ENCODE measurements around the gene NFKB1.

Gene NFKB1

DNA sequence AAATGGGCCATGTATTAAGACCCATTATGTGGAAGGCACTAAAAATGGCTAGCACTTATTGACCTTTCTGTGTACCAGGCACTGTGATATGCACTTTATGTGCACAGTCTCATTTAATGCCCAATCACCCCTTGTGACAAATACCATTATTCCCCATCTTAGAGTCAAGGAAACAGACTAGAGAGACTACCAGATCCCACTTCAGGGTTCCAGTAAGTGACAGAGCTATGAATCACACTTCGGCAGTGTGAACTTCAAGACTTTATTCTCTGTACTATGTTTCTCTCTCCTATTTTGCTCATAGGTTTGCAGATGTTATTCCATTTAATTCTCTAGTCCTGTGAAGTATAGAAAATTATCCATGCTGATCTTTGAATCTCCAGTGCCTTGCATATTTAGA lies 107.0 kb downstream of the NFKB1 start:
- CTCF ChIA-PET, result no interaction called here
- TF ChIP-seq SP1 (IDR thresholded peaks at IDR 0.05) (no peak), BHLHE40 (IDR thresholded peaks at IDR 0.05; ENCODE audit: borderline replicate concordance) (no peak), LEF1 (IDR thresholded peaks at IDR 0.05; ENCODE audit: borderline replicate concordance) (no peak), CTBP1 (IDR thresholded peaks at IDR 0.05; ENCODE audit: borderline replicate concordance) (no peak), FOXM1 (IDR thresholded peaks at IDR 0.05; ENCODE audit: borderline replicate concordance) (no peak), L3MBTL2 (conservative IDR thresholded peaks at IDR 0.05) (no peak), HDGF (IDR thresholded peaks at IDR 0.05; ENCODE audit: borderline replicate concordance) (no peak), ELF4 (IDR thresholded peaks at IDR 0.05) (no peak), SUZ12 (IDR thresholded peaks at IDR 0.05) (no peak), ZNF384 (IDR thresholded peaks at IDR 0.05) (no peak), NFRKB (IDR thresholded peaks at IDR 0.05) (no peak), FOXA1 (IDR thresholded peaks at IDR 0.05) (no peak)
- TF ChIP-seq, protein P1, sequence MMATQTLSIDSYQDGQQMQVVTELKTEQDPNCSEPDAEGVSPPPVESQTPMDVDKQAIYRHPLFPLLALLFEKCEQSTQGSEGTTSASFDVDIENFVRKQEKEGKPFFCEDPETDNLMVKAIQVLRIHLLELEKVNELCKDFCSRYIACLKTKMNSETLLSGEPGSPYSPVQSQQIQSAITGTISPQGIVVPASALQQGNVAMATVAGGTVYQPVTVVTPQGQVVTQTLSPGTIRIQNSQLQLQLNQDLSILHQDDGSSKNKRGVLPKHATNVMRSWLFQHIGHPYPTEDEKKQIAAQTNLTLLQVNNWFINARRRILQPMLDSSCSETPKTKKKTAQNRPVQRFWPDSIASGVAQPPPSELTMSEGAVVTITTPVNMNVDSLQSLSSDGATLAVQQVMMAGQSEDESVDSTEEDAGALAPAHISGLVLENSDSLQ (IDR thresholded peaks at IDR 0.05), result no peak
- POLR2A ChIA-PET, result no interaction called here
- no peak for DNase-seq (ENCODE audit: extremely low spot score)

DNA sequence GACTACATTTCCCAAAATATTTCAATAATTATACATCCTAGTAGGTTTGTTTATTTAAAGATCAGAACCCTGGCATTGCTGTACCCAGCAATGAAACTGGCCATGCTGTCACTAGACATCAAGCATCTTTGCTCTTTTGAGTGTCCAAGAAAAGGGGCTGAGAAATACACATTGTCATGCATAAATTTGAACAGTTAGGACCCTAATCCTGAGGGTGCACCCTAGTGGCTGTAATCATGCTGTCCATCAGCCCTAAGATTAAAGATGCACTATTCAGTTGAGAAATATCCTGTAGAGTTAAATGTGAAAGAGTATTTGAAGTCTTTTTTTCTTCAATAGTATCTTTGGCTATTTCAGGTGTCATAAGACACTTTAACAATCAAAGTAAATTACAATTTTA lies 108.8 kb downstream of the NFKB1 start:
- CTCF ChIA-PET, result interaction anchor here (0.7 kb wide), 2 partner anchors 181 to 409 kb away, joined by 3 read pairs; no protein-coding TSS in a partner anchor
- no peak for DNase-seq (ENCODE audit: extremely low spot score)
- POLR2A ChIA-PET, result no interaction called here
- no peak for TF ChIP-seq ZNF384 (IDR thresholded peaks at IDR 0.05)

DNA sequence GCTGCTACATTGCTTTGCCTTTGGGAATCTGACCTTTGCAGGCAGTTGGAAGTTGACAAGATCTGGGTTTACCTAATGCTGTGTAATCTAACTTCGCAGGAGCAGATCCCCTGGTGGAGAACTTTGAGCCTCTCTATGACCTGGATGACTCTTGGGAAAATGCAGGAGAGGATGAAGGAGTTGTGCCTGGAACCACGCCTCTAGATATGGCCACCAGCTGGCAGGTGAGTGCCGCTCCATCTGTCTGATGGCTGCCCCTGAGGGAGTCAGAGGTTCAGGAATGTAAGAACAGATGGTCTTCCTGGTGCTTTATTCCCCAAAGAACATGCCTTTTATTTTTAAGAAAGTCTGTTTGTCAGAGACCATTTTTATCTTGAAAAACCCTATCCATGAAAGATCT lies 109.3 kb downstream of the NFKB1 start:
- POLR2A ChIA-PET, result no interaction called here
- DNase-seq (ENCODE audit: extremely low spot score), result no peak
- CTCF ChIA-PET, result interaction anchor here (0.6 to 0.7 kb wide), 3 partner anchors 182 to 484 kb away, joined by 3 read pairs; no protein-coding TSS in a partner anchor
- TF ChIP-seq FOXK2 (IDR thresholded peaks at IDR 0.05) (no peak), FOXA1 (IDR thresholded peaks at IDR 0.05) (no peak), LEF1 (IDR thresholded peaks at IDR 0.05; ENCODE audit: borderline replicate concordance) (no peak), CTBP1 (IDR thresholded peaks at IDR 0.05; ENCODE audit: borderline replicate concordance) (no peak), SP1 (IDR thresholded peaks at IDR 0.05) (no peak), ZNF384 (IDR thresholded peaks at IDR 0.05) (no peak), ELF4 (IDR thresholded peaks at IDR 0.05) (no peak), ARNT (IDR thresholded peaks at IDR 0.05) (no peak), BHLHE40 (IDR thresholded peaks at IDR 0.05; ENCODE audit: borderline replicate concordance) (no peak), SUZ12 (IDR thresholded peaks at IDR 0.05) (no peak), HDGF (IDR thresholded peaks at IDR 0.05; ENCODE audit: borderline replicate concordance) (no peak), FOXM1 (IDR thresholded peaks at IDR 0.05; ENCODE audit: borderline replicate concordance) (no peak), L3MBTL2 (conservative IDR thresholded peaks at IDR 0.05) (no peak), NFRKB (IDR thresholded peaks at IDR 0.05) (no peak), TARDBP (IDR thresholded peaks at IDR 0.05) (no peak)
- TF ChIP-seq, protein P1 (IDR thresholded peaks at IDR 0.05), result no peak

DNA sequence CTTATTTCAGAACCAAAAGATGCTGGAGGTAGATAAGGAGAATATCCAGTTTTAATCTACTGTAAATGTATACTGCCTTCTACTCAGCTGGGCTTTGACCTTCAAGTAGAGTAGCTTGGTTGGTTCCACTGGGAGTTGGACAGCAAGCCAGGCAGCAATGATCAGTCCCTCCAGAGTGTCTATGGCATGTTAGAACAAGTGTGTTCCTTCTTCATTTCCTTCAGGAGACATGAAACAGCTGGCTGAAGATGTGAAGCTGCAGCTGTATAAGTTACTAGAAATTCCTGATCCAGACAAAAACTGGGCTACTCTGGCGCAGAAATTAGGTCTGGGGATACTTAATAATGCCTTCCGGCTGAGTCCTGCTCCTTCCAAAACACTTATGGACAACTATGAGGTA lies 111.1 kb downstream of the NFKB1 start:
- DNase-seq (ENCODE audit: extremely low spot score), result no peak
- ChIA-PET CTCF (interaction anchor here (1.6 kb wide), 1 partner anchor 8 kb away, joined by 7 read pairs; no protein-coding TSS in a partner anchor), POLR2A (no interaction called here)
- TF ChIP-seq L3MBTL2 (conservative IDR thresholded peaks at IDR 0.05) (no peak), BHLHE40 (IDR thresholded peaks at IDR 0.05; ENCODE audit: borderline replicate concordance) (no peak), HDGF (IDR thresholded peaks at IDR 0.05; ENCODE audit: borderline replicate concordance) (no peak), NFRKB (IDR thresholded peaks at IDR 0.05) (no peak), SUZ12 (IDR thresholded peaks at IDR 0.05) (no peak)

DNA sequence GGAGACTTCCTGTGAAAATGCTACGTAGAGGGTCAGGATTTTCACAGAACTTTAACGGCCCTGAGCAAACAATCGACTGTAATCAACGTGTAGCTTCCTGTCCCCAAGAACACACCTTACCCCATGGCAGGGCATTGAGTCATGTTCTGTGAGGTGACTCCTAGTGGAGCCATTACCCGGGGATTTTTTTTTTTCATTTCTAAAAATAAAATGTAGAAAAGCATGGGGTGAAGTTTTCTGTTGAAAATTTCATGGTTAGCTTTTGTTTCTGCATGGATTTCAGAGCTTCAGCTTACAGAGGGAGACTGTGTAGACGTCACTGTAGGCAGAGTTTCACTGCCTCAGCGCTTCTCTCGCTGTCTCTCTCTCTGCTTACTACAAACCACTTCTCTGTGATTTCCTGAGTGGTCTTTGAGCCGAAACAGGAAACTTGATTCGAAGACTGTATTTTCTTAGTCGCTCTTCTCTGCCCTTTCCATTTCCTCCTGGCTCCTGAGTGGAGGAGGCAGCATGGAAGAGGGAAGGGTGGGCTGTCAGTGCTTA lies 111.7 kb downstream of the NFKB1 start:
- DNase-seq (ENCODE audit: extremely low spot score), result no peak
- ChIA-PET POLR2A (no interaction called here), CTCF (no interaction called here)
- TF ChIP-seq HDGF (IDR thresholded peaks at IDR 0.05; ENCODE audit: borderline replicate concordance), result no peak
- TF ChIP-seq, protein P1 (IDR thresholded peaks at IDR 0.05), result no peak
- TF ChIP-seq CTBP1 (IDR thresholded peaks at IDR 0.05; ENCODE audit: borderline replicate concordance), result no peak
- TF ChIP-seq ELF4 (IDR thresholded peaks at IDR 0.05), result no peak
- TF ChIP-seq BHLHE40 (IDR thresholded peaks at IDR 0.05; ENCODE audit: borderline replicate concordance), result no peak
- no peak for TF ChIP-seq TARDBP (IDR thresholded peaks at IDR 0.05)
- TF ChIP-seq NFRKB (IDR thresholded peaks at IDR 0.05), result no peak
- TF ChIP-seq L3MBTL2 (conservative IDR thresholded peaks at IDR 0.05), result no peak

DNA sequence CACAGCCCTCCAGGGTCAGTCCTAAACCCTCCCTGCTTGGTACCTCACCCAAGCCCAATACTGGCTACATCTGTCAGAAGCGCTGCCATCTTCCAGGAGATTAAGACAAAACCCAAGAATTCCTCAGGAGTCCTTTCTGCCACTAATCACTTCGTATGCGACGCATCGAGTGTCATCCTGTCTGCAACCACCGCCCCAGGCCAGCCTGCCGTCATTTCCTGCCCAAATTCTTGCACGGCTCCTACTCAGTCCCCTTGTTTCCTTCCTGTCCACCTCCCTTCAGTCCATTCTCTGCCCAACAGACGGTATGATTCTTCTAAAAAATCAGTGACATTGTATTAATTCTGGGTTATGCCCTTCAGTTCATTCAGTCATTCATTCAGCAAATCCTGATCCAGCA lies 113.6 kb downstream of the NFKB1 start:
- ChIA-PET POLR2A (no interaction called here), CTCF (no interaction called here)
- no peak for DNase-seq (ENCODE audit: extremely low spot score)
- TF ChIP-seq LEF1 (IDR thresholded peaks at IDR 0.05; ENCODE audit: borderline replicate concordance) (no peak), FOXA1 (IDR thresholded peaks at IDR 0.05) (no peak), SUZ12 (IDR thresholded peaks at IDR 0.05) (no peak), ELF4 (IDR thresholded peaks at IDR 0.05) (no peak), CTBP1 (IDR thresholded peaks at IDR 0.05; ENCODE audit: borderline replicate concordance) (no peak), NFRKB (IDR thresholded peaks at IDR 0.05) (no peak), FOXK2 (IDR thresholded peaks at IDR 0.05) (no peak), BHLHE40 (IDR thresholded peaks at IDR 0.05; ENCODE audit: borderline replicate concordance) (no peak), ARNT (IDR thresholded peaks at IDR 0.05) (no peak), L3MBTL2 (conservative IDR thresholded peaks at IDR 0.05) (no peak), ZNF384 (IDR thresholded peaks at IDR 0.05) (no peak), FOXM1 (IDR thresholded peaks at IDR 0.05; ENCODE audit: borderline replicate concordance) (no peak), TARDBP (IDR thresholded peaks at IDR 0.05) (no peak), SP1 (IDR thresholded peaks at IDR 0.05) (no peak), HDGF (IDR thresholded peaks at IDR 0.05; ENCODE audit: borderline replicate concordance) (no peak)
- TF ChIP-seq, protein P1 (IDR thresholded peaks at IDR 0.05), result no peak
